ENCODE measurements around the gene FAM228B. TPM values are rescaled to one million over a fixed set of nuclear protein-coding genes. Genes with fewer than 3 reads are reported as not detected.

Gene FAM228B
- total RNA-seq, 1 experiment from 2014 or later: 7.9 TPM

DNA sequence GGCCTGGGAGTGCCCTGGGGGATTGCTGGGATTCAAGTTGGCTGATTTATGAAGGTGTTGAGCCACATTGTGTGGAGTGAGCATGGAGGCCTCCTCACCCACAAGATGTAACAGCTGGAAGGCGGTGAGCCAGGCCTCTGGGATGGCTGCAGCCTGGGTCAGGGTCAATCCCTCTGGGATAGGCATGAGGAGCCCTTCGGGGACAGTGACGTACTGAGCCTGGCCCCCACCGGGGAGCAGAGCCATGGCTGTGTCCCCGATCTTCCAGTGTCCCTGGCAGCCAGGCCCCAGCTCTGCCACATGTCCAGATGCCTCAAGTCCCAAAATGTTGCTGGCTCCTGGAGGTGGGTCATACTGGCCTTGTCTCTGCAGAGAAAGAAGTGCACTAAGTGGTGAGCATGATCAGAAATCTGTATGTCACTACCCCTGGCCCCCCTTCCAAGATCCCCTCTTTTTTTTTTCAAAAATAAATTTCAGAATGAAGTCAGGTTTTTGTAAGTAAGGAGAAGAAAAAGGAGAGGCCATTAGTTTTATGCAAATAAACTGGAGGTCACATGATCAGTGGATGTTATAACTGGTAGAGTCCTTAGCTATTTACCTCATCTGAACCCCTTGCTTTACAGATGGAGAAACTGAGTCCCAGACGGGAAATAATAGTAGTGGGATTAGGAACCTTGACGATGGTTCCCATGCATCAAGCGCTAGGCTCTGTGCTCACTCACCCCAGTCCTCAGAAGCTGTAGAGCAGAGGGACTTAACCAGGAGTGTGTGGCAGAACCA, 40.3 kb upstream of the FAM228B start:
- H3K4me1 ChIP-seq: peaks cover 15% of the 10 kb centered on the region
- Mint-ChIP-seq H3K4me1 (ENCODE audit: low read depth, unreplicated experiment) (peaks cover 17% of the 10 kb centered on the region), H3K36me3 (ENCODE audit: insufficient read depth, unreplicated experiment) (peaks cover 50% of the 10 kb centered on the region), H3K4me3 (ENCODE audit: unreplicated experiment) (peak overlapping the region; percentile 82), H3K27me3 (ENCODE audit: insufficient read depth, unreplicated experiment) (no peaks in the 10 kb centered on the region), H3K9me3 (ENCODE audit: unreplicated experiment) (no peaks in the 10 kb centered on the region), H3K27ac (ENCODE audit: unreplicated experiment) (peak overlapping the region; percentile 91)
- no peaks in the 10 kb centered on the region for H3K27me3 ChIP-seq (replicated peaks; ENCODE audit: control insufficient read depth, insufficient read depth, low read length)
- intact Hi-C loops (cut with micrococcal nuclease; ENCODE audit: unreplicated experiment): no loop called here
- ChIA-PET POLR2A (interaction anchor here (0.6 to 2.4 kb wide), 7 partner anchors 25 to 157 kb away, joined by 3 to 39 read pairs (median 7); partner anchors contain the start of genes ATAD2B, FAM228B and WDCP), CTCF (interaction anchor here (1.2 to 2.3 kb wide), 8 partner anchors 28 to 258 kb away, joined by 3 to 64 read pairs (median 15); partner anchors contain the start of genes ATAD2B and WDCP)
- peak overlapping the region; percentile 54 for H3K4me3 ChIP-seq (ENCODE audit: low read depth, low read length)
- no TSS peak for BruUV-seq (replicated peaks)
- H3K9me3 ChIP-seq: no peaks in the 10 kb centered on the region
- no peak for DNase-seq
- no peak for TF ChIP-seq CTCF (IDR thresholded peaks at IDR 0.05; ENCODE audit: insufficient read depth in 1 of 2, low read depth in 1 of 2, low read length in 1 of 2, severe bottlenecking in 1 of 2, unreplicated experiment in 1 of 2)
- H3K36me3 ChIP-seq (ENCODE audit: control insufficient read depth, insufficient read depth, low read length): 0 out of 2 replicates have a peak, but pooled peaks cover 3% of the 10 kb centered on the region

GRCh38 chr2:24083567-24084385, 39.5 kb upstream of the FAM228B start:
- Mint-ChIP-seq H3K36me3 (ENCODE audit: insufficient read depth, unreplicated experiment) (peaks cover 50% of the 10 kb centered on the region), H3K9me3 (ENCODE audit: unreplicated experiment) (no peaks in the 10 kb centered on the region), H3K27me3 (ENCODE audit: insufficient read depth, unreplicated experiment) (no peaks in the 10 kb centered on the region), H3K27ac (ENCODE audit: unreplicated experiment) (peak overlapping the region; percentile 91), H3K4me3 (ENCODE audit: unreplicated experiment) (peak overlapping the region; percentile 82), H3K4me1 (ENCODE audit: low read depth, unreplicated experiment) (peaks cover 13% of the 10 kb centered on the region)
- DNase-seq: peak; percentile 96 to 98
- ChIA-PET POLR2A (interaction anchor here (0.6 to 2.4 kb wide), 11 partner anchors 7 to 708 kb away, joined by 3 to 39 read pairs (median 7); partner anchors contain the start of genes ATAD2B, FAM228B, SF3B6 and WDCP), CTCF (interaction anchor here (0.6 to 2.3 kb wide), 24 partner anchors 8 to 259 kb away, joined by 3 to 64 read pairs (median 4); partner anchors contain the start of genes ATAD2B, FAM228B, MFSD2B and SF3B6)
- no peaks in the 10 kb centered on the region for H3K27me3 ChIP-seq (replicated peaks; ENCODE audit: control insufficient read depth, insufficient read depth, low read length)
- BruUV-seq (replicated peaks): TSS peak; percentile 54
- H3K4me1 ChIP-seq: peaks cover 8% of the 10 kb centered on the region
- peak overlapping the region; percentile 54 for H3K4me3 ChIP-seq (ENCODE audit: low read depth, low read length)
- intact Hi-C loops (cut with micrococcal nuclease; ENCODE audit: unreplicated experiment): loop anchor here (1.0 to 2.0 kb wide), 11 partner anchors 7 to 299 kb away; partner anchors contain the start of genes ATAD2B, FAM228B, PFN4 and SF3B6
- no peaks in the 10 kb centered on the region for H3K9me3 ChIP-seq
- H3K36me3 ChIP-seq (ENCODE audit: control insufficient read depth, insufficient read depth, low read length): 0 out of 2 replicates have a peak, but pooled peaks cover 3% of the 10 kb centered on the region
- TF ChIP-seq CTCF (IDR thresholded peaks at IDR 0.05; ENCODE audit: insufficient read depth in 1 of 2, low read depth in 1 of 2, low read length in 1 of 2, severe bottlenecking in 1 of 2, unreplicated experiment in 1 of 2): peak in 1 of 2 experiments; percentile 11

Data from Caco-2 (cell line).